Peyer's patch (tissue), 4 donors: ENCODE results near the gene KRTAP3-2. TPM values are rescaled to one million over a fixed set of nuclear protein-coding genes. Genes with fewer than 3 reads are reported as not detected.

Experiments
- DNase-seq, 3 donors: peaks; one replicate each; pipeline ENCODE4 v3.0.0-alpha.2; 2017 to 2019
- H3K27ac ChIP-seq, 4 donors: fragments of 200-600 bp; sonication (generic); one replicate each; pipeline ENCODE4 v1.5.1; 2016 to 2019
- H3K27me3 ChIP-seq, 2 donors: fragments of 200-600 bp; sonication (generic); one replicate each; pipeline ENCODE4 v1.5.1; 2019
- H3K36me3 ChIP-seq, 3 donors: fragments of 200-600 bp; sonication (generic); one replicate each; pipeline ENCODE4 v1.5.1; 2016 to 2019
- H3K4me1 ChIP-seq, 4 donors: fragments of 200-600 bp; sonication (generic); one replicate each; pipeline ENCODE4 v1.5.1; 2016 to 2019
- H3K4me3 ChIP-seq, 4 donors: fragments of 200-600 bp; sonication (generic); 1 replicate in 3 of 4; 2 replicates in 1 of 4; pipeline ENCODE4 v1.5.1; 2016 to 2019; ENCODE audit warnings: mild to moderate bottlenecking in 1 of 4
- H3K9me3 ChIP-seq, 4 donors: fragments of 200-600 bp; sonication (generic); one replicate each; pipeline ENCODE4 v1.5.1; 2016 to 2019; ENCODE audit warnings: mild to moderate bottlenecking in 1 of 4
- POLR2A ChIP-seq, 2 donors: fragments of 450-650 bp; IDR thresholded peaks; one replicate each; pipeline ENCODE4 v1.5.1; 2017; ENCODE audit warnings: antibody characterized with exemption in 2 of 2, mild to moderate bottlenecking in 2 of 2, moderate library complexity in 2 of 2
- total RNA-seq, 4 donors: library from RNA; depleted of rRNA; stranded (reverse); fragments of >200 nt; gene quantifications; one replicate each; pipeline ENCODE4 v1.1.0, GENCODE V29; 2016
- TF ChIP-seq, protein P1 (sequence below), 6 experiments: fragments of 450-650 bp in 4 of 6; fragments of 200-600 bp in 2 of 6; sonication (generic) in 1 of 6; IDR thresholded peaks; one replicate each; pipeline ENCODE4 v1.5.1; 2017 to 2019; ENCODE audit warnings: antibody characterized with exemption in 6 of 6, mild to moderate bottlenecking in 3 of 6, moderate library complexity in 1 of 6

KRTAP3-2 gene
- total RNA-seq, 4 donors from 2014 or later: not detected

- H3K27me3 ChIP-seq: no peaks in the 10 kb centered on the region
- no peak overlapping the region for H3K27ac ChIP-seq
- TF ChIP-seq POLR2A (IDR thresholded peaks at IDR 0.05): no peak
- TF ChIP-seq, protein P1, sequence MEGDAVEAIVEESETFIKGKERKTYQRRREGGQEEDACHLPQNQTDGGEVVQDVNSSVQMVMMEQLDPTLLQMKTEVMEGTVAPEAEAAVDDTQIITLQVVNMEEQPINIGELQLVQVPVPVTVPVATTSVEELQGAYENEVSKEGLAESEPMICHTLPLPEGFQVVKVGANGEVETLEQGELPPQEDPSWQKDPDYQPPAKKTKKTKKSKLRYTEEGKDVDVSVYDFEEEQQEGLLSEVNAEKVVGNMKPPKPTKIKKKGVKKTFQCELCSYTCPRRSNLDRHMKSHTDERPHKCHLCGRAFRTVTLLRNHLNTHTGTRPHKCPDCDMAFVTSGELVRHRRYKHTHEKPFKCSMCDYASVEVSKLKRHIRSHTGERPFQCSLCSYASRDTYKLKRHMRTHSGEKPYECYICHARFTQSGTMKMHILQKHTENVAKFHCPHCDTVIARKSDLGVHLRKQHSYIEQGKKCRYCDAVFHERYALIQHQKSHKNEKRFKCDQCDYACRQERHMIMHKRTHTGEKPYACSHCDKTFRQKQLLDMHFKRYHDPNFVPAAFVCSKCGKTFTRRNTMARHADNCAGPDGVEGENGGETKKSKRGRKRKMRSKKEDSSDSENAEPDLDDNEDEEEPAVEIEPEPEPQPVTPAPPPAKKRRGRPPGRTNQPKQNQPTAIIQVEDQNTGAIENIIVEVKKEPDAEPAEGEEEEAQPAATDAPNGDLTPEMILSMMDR (IDR thresholded peaks at IDR 0.05): no peak
- no peak overlapping the region for H3K4me3 ChIP-seq
- no peaks in the 10 kb centered on the region for H3K9me3 ChIP-seq
- DNase-seq: no peak
- no peaks in the 10 kb centered on the region for H3K4me1 ChIP-seq
- H3K36me3 ChIP-seq: no peaks in the 10 kb centered on the region
Observed at GRCh38 chr17:40995116-40995515, 4.6 kb downstream of the KRTAP3-2 start.

DNA sequence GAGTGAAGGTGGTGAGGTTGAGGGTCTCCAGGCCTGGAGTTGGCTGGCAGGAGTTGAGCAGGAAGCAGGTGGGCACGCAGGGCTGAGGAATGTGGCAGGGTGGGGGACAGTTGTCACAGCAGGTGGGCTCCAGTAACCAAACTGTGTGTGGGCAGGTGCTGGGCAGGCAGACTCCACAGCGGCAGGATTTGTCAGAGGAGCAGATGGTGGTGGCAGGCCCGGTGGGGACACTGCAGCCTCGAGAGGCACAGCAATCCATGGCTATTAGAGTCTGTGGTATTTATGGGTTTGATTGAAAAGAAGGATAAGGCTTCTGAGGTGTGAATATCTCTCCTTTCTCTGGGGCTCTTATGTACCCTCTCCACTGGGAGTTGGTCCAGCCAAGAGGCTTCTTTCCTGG, 5.9 kb downstream of the KRTAP3-2 start, which contains the start of gene KRTAP3-3:
Gene KRTAP3-3, minus strand, starts transcription at position 326 of the 400 bp plus-strand sequence. Its CDS starts 67 bp downstream, at position 259.
- Histone ChIP-seq H3K9me3 (no peaks in the 10 kb centered on the region), H3K36me3 (no peaks in the 10 kb centered on the region), H3K4me3 (no peak within 1 kb of the TSS), H3K4me1 (no peaks in the 10 kb centered on the region), H3K27ac (no peak within 1 kb of the TSS), H3K27me3 (no peaks in the 10 kb centered on the region)
- TF ChIP-seq, protein P1 (IDR thresholded peaks at IDR 0.05): no peak
- no peak for TF ChIP-seq POLR2A (IDR thresholded peaks at IDR 0.05)
- no peak for DNase-seq

- Histone ChIP-seq H3K27me3 (no peaks in the 10 kb centered on the region), H3K4me3 (no peak overlapping the region), H3K36me3 (no peaks in the 10 kb centered on the region), H3K4me1 (no peaks in the 10 kb centered on the region), H3K27ac (no peak overlapping the region), H3K9me3 (no peaks in the 10 kb centered on the region)
- no peak for DNase-seq
- no peak for TF ChIP-seq POLR2A (IDR thresholded peaks at IDR 0.05)
- TF ChIP-seq, protein P1 (IDR thresholded peaks at IDR 0.05): no peak
Observed at GRCh38 chr17:40993084-40993483, 6.6 kb downstream of the KRTAP3-2 start.

- no peak overlapping the region for H3K27ac ChIP-seq
- no peak overlapping the region for H3K4me3 ChIP-seq
- no peaks in the 10 kb centered on the region for H3K36me3 ChIP-seq
- no peaks in the 10 kb centered on the region for H3K4me1 ChIP-seq
- DNase-seq: no peak
- TF ChIP-seq, protein P1 (IDR thresholded peaks at IDR 0.05): no peak
- no peak for TF ChIP-seq POLR2A (IDR thresholded peaks at IDR 0.05)
- H3K27me3 ChIP-seq: no peaks in the 10 kb centered on the region
- no peaks in the 10 kb centered on the region for H3K9me3 ChIP-seq
Observed at GRCh38 chr17:40992666-40993065, 7.0 kb downstream of the KRTAP3-2 start.

DNA sequence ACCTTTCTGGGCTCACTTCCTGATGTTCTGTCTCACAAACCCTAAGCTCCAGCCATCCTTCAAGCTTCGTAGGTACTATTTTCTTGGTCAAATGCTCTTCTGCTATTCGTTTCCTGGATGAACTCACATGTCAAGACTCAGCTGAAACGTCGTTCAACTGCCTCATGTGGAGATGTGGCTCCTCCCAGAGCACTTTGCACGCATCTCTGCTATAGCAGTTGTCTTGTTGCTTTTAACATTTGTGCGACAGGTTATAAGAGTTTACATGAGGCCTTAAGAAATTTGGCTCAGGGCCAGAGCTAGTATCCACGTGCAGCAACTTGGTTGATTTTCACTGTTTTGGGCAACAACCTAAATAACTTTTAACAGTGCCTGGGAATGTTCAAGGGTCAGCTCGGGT, 12.8 kb downstream of the KRTAP3-2 start:
- TF ChIP-seq, protein P1 (IDR thresholded peaks at IDR 0.05): no peak
- TF ChIP-seq POLR2A (IDR thresholded peaks at IDR 0.05): no peak
- H3K4me3 ChIP-seq: no peak overlapping the region
- H3K27me3 ChIP-seq: no peaks in the 10 kb centered on the region
- H3K36me3 ChIP-seq: no peaks in the 10 kb centered on the region
- DNase-seq: no peak
- H3K9me3 ChIP-seq: no peaks in the 10 kb centered on the region
- H3K4me1 ChIP-seq: no peaks in the 10 kb centered on the region
- H3K27ac ChIP-seq: no peak overlapping the region

DNA sequence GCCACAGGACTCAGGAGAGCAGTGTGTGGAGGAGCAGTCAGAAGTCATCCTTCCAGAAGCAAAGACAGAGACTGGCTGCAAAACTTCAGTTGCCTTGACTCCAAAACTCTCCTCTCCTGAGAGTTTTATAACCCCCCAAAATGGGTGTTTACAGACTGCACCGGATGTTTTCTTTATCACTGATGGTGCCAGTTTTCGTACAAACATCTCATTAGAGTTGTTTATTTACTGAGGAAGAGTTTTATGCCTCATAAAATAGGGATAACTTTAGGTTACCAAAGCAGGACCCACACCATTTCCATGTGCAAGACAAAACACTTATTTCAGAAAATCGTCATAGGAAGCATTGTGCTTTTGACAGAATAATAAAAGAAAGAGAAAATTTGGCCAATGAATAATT, 15.5 kb downstream of the KRTAP3-2 start, which contains the start of gene KRT40:
Gene KRT40, minus strand, starts transcription at position 101 of the 400 bp plus-strand sequence. Its CDS starts 53 bp downstream, at position 48.
- Histone ChIP-seq H3K36me3 (no peaks in the 10 kb centered on the region), H3K27ac (no peak within 1 kb of the TSS), H3K4me3 (no peak within 1 kb of the TSS), H3K9me3 (no peaks in the 10 kb centered on the region), H3K4me1 (no peaks in the 10 kb centered on the region), H3K27me3 (no peaks in the 10 kb centered on the region)
- DNase-seq: no peak
- TF ChIP-seq, protein P1 (IDR thresholded peaks at IDR 0.05): no peak
- TF ChIP-seq POLR2A (IDR thresholded peaks at IDR 0.05): no peak
